H1 (cell line): ENCODE data around the gene LIAS. TPM values are rescaled to one million over a fixed set of nuclear protein-coding genes. Genes with fewer than 3 reads are reported as not detected.
A peak's percentile ranks its signal among the peaks of the same experiment; 100 is the strongest.

Source experiments
- CTCF ChIA-PET: fragments of 300-600 bp; sonication (Branson Sonifier 250); formaldehyde crosslinking; loops from one replicate; lab custom pipeline; 2021; ENCODE audit not compliant: partially characterized antibody; lab: Charles Lee
- POLR2A ChIA-PET: fragments of 300-600 bp; sonication (Branson Sonifier 250); formaldehyde crosslinking; loops from one replicate; lab custom pipeline; 2021; ENCODE audit warnings: inconsistent platforms; ENCODE audit not compliant: partially characterized antibody; lab: Charles Lee
- DNase-seq, 2 experiments: peaks; one replicate each; pipeline versions ENCODE4 v3.0.0 to v3.0.0-alpha.2; 2010 to 2022; ENCODE audit warnings: low spot score in 2 of 2, low read depth in 1 of 2, mixed read lengths in 1 of 2
- FAIRE-seq: peaks from 2 replicates; lab custom pipeline; 2011; peaks lifted over from hg19 to GRCh38; lab: Jason Lieb, UNC
- H2AFZ ChIP-seq: 2 replicates; pipeline ENCODE4 v1.8.1; 2012; ENCODE audit warnings: low read length, inconsistent platforms
- H2AK5ac ChIP-seq: 2 replicates; pipeline ENCODE4 v1.6.1; 2013; ENCODE audit warnings: low read depth, low read length
- H2BK120ac ChIP-seq: replicated peaks from 2 replicates; pipeline ENCODE3; 2013; ENCODE audit warnings: low read depth, low read length, inconsistent platforms
- H2BK12ac ChIP-seq: 2 replicates; pipeline ENCODE4 v1.6.1; 2013; ENCODE audit warnings: low read depth, low read length
- H2BK15ac ChIP-seq: 2 replicates; pipeline ENCODE4 v1.6.1; 2013; ENCODE audit warnings: low read length
- H2BK20ac ChIP-seq: 2 replicates; pipeline ENCODE4 v1.6.1; 2013; ENCODE audit warnings: low read length
- H2BK5ac ChIP-seq: 2 replicates; pipeline ENCODE4 v1.6.1; 2013; ENCODE audit warnings: low read depth, low read length
- H3K14ac ChIP-seq: 2 replicates; pipeline ENCODE4 v1.6.1; 2013; ENCODE audit warnings: inconsistent platforms; ENCODE audit not compliant: insufficient read length
- H3K18ac ChIP-seq: 2 replicates; pipeline ENCODE4 v1.6.1; 2013; ENCODE audit warnings: low read length; ENCODE audit errors: extremely low read depth
- H3K23ac ChIP-seq: 2 replicates; pipeline ENCODE4 v1.6.1; 2013; ENCODE audit warnings: inconsistent platforms; ENCODE audit not compliant: insufficient read length
- H3K23me2 ChIP-seq: 2 replicates; pipeline ENCODE4 v1.6.1; 2013; ENCODE audit warnings: low read depth, low read length
- H3K27ac ChIP-seq: 2 replicates; pipeline ENCODE4 v1.6.1; 2011; ENCODE audit warnings: low read depth, low read length, inconsistent platforms
- H3K27me3 ChIP-seq, 4 experiments: replicated peaks in 1 of 4; 1 replicate in 1 of 4; 2 replicates in 3 of 4; pipeline versions ENCODE4 v1.6.1 to v1.8.1; 2011 to 2013; ENCODE audit warnings: low read length in 3 of 4, mild to moderate bottlenecking in 3 of 4, inconsistent platforms in 2 of 4, mixed read lengths in 2 of 4, moderate library complexity in 1 of 4; ENCODE audit not compliant: control insufficient read depth in 3 of 4, insufficient read depth in 3 of 4; ENCODE audit errors: extremely low read depth in 1 of 4
- H3K36me3 ChIP-seq, 4 experiments: 2 replicates each; pipeline versions ENCODE4 v1.6.1 to v1.8.1; 2011 to 2013; ENCODE audit warnings: mild to moderate bottlenecking in 4 of 4, low read length in 3 of 4, moderate library complexity in 2 of 4, control low read depth in 1 of 4, inconsistent platforms in 1 of 4; ENCODE audit not compliant: insufficient read depth in 4 of 4, control insufficient read depth in 2 of 4
- H3K4ac ChIP-seq: replicated peaks from 2 replicates; pipeline ENCODE3; 2013; ENCODE audit warnings: low read length, low read depth, mixed read lengths, inconsistent platforms; ENCODE audit not compliant: insufficient read length
- H3K4me1 ChIP-seq, 4 experiments: replicated peaks in 1 of 4; 1 replicate in 1 of 4; 2 replicates in 3 of 4; pipeline versions ENCODE4 v1.6.1 to v1.8.1; 2011 to 2013; ENCODE audit warnings: low read length in 3 of 4, inconsistent platforms in 2 of 4, mixed read lengths in 1 of 4; ENCODE audit not compliant: insufficient read depth in 4 of 4, control insufficient read depth in 3 of 4
- H3K4me2 ChIP-seq, 2 experiments: 2 replicates each; pipeline versions ENCODE4 v1.6.1 to v1.8.1; 2011 to 2013; ENCODE audit warnings: low read depth in 2 of 2, low read length in 2 of 2, control low read depth in 1 of 2, inconsistent platforms in 1 of 2, mild to moderate bottlenecking in 1 of 2; ENCODE audit not compliant: insufficient read depth in 1 of 2
- H3K4me3 ChIP-seq, 4 experiments: fragments of 200-600, 300-600 bp in 1 of 4; sonication (generic), shearing (Covaris generic), sonication (Bioruptor Twin) in 1 of 4; 2 replicates each; pipeline versions ENCODE4 v1.5.1 to v1.8.1; 2011 to 2016; ENCODE audit warnings: low read length in 4 of 4, low read depth in 3 of 4, control low read depth in 2 of 4, inconsistent platforms in 2 of 4, mild to moderate bottlenecking in 2 of 4, mixed read lengths in 1 of 4, moderate library complexity in 1 of 4; ENCODE audit not compliant: insufficient read depth in 2 of 4; ENCODE audit errors: extremely low read depth in 1 of 4
- H3K56ac ChIP-seq: replicated peaks from 2 replicates; pipeline ENCODE3; 2013; ENCODE audit warnings: low read depth, mild to moderate bottlenecking, mixed read lengths, low read length, inconsistent platforms; ENCODE audit not compliant: insufficient read length
- H3K79me1 ChIP-seq: 2 replicates; pipeline ENCODE4 v1.6.1; 2013; ENCODE audit warnings: low read depth, low read length, control low read depth
- H3K79me2 ChIP-seq, 2 experiments: 2 replicates each; pipeline versions ENCODE4 v1.6.1 to v1.8.1; 2012 to 2013; ENCODE audit warnings: low read length in 2 of 2, mild to moderate bottlenecking in 2 of 2, inconsistent platforms in 1 of 2; ENCODE audit not compliant: insufficient read depth in 2 of 2, control insufficient read depth in 1 of 2
- H3K9ac ChIP-seq, 4 experiments: replicated peaks in 1 of 4; 1 replicate in 1 of 4; 2 replicates in 3 of 4; pipeline versions ENCODE4 v1.6.1 to v1.8.1; 2011 to 2013; ENCODE audit warnings: low read depth in 3 of 4, low read length in 3 of 4, control low read depth in 2 of 4, mild to moderate bottlenecking in 2 of 4, moderate library complexity in 2 of 4, inconsistent platforms in 1 of 4; ENCODE audit errors: extremely low read depth in 1 of 4
- H3K9me3 ChIP-seq, 2 experiments: 2 replicates each; pipeline versions ENCODE4 v1.6.1 to v1.8.1; 2012 to 2013; ENCODE audit warnings: mild to moderate bottlenecking in 2 of 2, moderate library complexity in 2 of 2, control low read depth in 1 of 2, inconsistent platforms in 1 of 2, low read depth in 1 of 2, low read length in 1 of 2, mixed read lengths in 1 of 2; ENCODE audit not compliant: insufficient read depth in 2 of 2
- H4K20me1 ChIP-seq, 2 experiments: replicated peaks in 1 of 2; 2 replicates each; pipeline versions ENCODE3 to v1.8.1; 2011 to 2013; ENCODE audit warnings: inconsistent platforms in 2 of 2, low read length in 2 of 2, mild to moderate bottlenecking in 1 of 2; ENCODE audit not compliant: insufficient read depth in 2 of 2, control insufficient read depth in 1 of 2
- H4K5ac ChIP-seq: 2 replicates; pipeline ENCODE4 v1.6.1; 2013; ENCODE audit warnings: low read length, low read depth, mixed read lengths, inconsistent platforms; ENCODE audit not compliant: insufficient read length
- H4K8ac ChIP-seq: 2 replicates; pipeline ENCODE4 v1.8.0; 2013; ENCODE audit warnings: mild to moderate bottlenecking, moderate library complexity, low read length, inconsistent platforms; ENCODE audit not compliant: insufficient read depth; ENCODE audit errors: extremely low read depth
- H4K91ac ChIP-seq: replicated peaks from 2 replicates; pipeline ENCODE3; 2013; ENCODE audit warnings: low read length, mixed read lengths, inconsistent platforms; ENCODE audit not compliant: insufficient read length
- ASH2L ChIP-seq: fragments of 200-600, 300-600 bp; sonication (generic); IDR thresholded peaks from one replicate; pipeline ENCODE4 v1.7.1; 2017; ENCODE audit warnings: low read length
- ATF3 ChIP-seq: IDR thresholded peaks from 2 replicates; pipeline ENCODE4 v1.6.1; 2011; ENCODE audit warnings: low read depth, mild to moderate bottlenecking, low read length; ENCODE audit not compliant: insufficient read depth
- CBX5 ChIP-seq: fragments of 300-800, 300-1000 bp; sonication (generic); IDR thresholded peaks from 2 replicates; pipeline ENCODE4 v1.7.1; 2016; ENCODE audit warnings: antibody characterized with exemption, low read length, low read depth
- CBX8 ChIP-seq: fragments of 300-800, 300-1000 bp; sonication (generic); IDR thresholded peaks from 2 replicates; pipeline ENCODE4 v1.7.1; 2016; ENCODE audit warnings: low read depth, low read length, borderline replicate concordance
- EGR1 ChIP-seq: IDR thresholded peaks from 2 replicates; pipeline ENCODE4 v1.6.1; 2011; ENCODE audit warnings: low read depth, low read length, borderline replicate concordance
- EZH2 ChIP-seq: fragments of 200-600 bp; sonication (generic); IDR thresholded peaks from 2 replicates; pipeline ENCODE4 v1.7.1; 2012; ENCODE audit warnings: low read depth, mild to moderate bottlenecking, moderate library complexity, low read length, inconsistent platforms; ENCODE audit not compliant: severe bottlenecking
- MAFK ChIP-seq: IDR thresholded peaks from 2 replicates; pipeline ENCODE4 v1.6.1; 2012; ENCODE audit warnings: low read depth, mild to moderate bottlenecking, improper control_type of control experiment, low read length
- RAD21 ChIP-seq, 2 experiments: IDR thresholded peaks in 1 of 2; conservative IDR thresholded peaks in 1 of 2; 2 replicates each; pipeline ENCODE4 v1.6.1; 2011; ENCODE audit warnings: low read depth in 2 of 2, low read length in 2 of 2, improper control_type of control experiment in 1 of 2, inconsistent platforms in 1 of 2, mild to moderate bottlenecking in 1 of 2, moderate library complexity in 1 of 2
- RXRA ChIP-seq: IDR thresholded peaks from 2 replicates; pipeline ENCODE4 v1.6.1; 2011; ENCODE audit warnings: low read depth, mild to moderate bottlenecking, low read length, moderate library complexity; ENCODE audit not compliant: insufficient read depth
- SAP30 ChIP-seq: fragments of 300-600 bp; sonication (generic); IDR thresholded peaks from 2 replicates; pipeline ENCODE4 v1.7.1; 2012; ENCODE audit warnings: low read length, moderate library complexity, mild to moderate bottlenecking, inconsistent platforms; ENCODE audit not compliant: insufficient read depth, insufficient replicate concordance
- TAF1 ChIP-seq: IDR thresholded peaks from 2 replicates; pipeline ENCODE4 v1.6.1; 2011; ENCODE audit warnings: mild to moderate bottlenecking, low read depth, low read length
- YY1 ChIP-seq: IDR thresholded peaks from 2 replicates; pipeline ENCODE4 v1.6.1; 2011; ENCODE audit warnings: low read depth, mild to moderate bottlenecking, low read length
- WGBS, 2 experiments: shearing (Covaris generic) in 1 of 2; methylation state at CpG; one replicate each; pipeline versions ENCODE4 v1.1.6 to v1.1.7; 2013 to 2015; ENCODE audit warnings: low lambda C conversion rate in 2 of 2, mixed read lengths in 2 of 2, inconsistent platforms in 1 of 2, low coverage in 1 of 2, missing lambda C conversion rate in 1 of 2; ENCODE audit not compliant: insufficient replicate concordance in 2 of 2, insufficient coverage in 1 of 2, insufficient read length in 1 of 2; ENCODE audit errors: extremely low coverage in 1 of 2, missing lambda C conversion rate in 1 of 2; 5-methylcytosine and 5-hydroxymethylcytosine counted together
- polyA plus RNA-seq, 7 experiments: library from polyadenylated mRNA; depleted of rRNA in 3 of 7; stranded (reverse) in 5 of 7; unstranded in 2 of 7; fragments of >200 nt in 5 of 7; fragments of 200-250 nt in 2 of 7; gene quantifications; 1 replicate in 5 of 7; 2 replicates in 1 of 7; 4 replicates in 1 of 7; pipeline versions ENCODE4 v1.2.1 to v1.2.3, GENCODE V29; 2011 to 2013; ENCODE audit warnings: missing spikeins in 2 of 7, mixed read lengths in 2 of 7
- total RNA-seq: library from RNA; stranded (reverse); fragmentation: NEBNext Ultra II Directional; extraction: Animal tissue kit (Norgen Biotek cat#: 25700); gene quantifications from 2 replicates; pipeline ENCODE4 v1.2.1, GENCODE V29; 2021

The LIAS gene
- total and polyA plus RNA-seq, 2 of the 8 experiments (the other 6 are each of a cell fraction or from before 2014, with no cell fraction given), result 10.5 to 24.9 TPM

DNA sequence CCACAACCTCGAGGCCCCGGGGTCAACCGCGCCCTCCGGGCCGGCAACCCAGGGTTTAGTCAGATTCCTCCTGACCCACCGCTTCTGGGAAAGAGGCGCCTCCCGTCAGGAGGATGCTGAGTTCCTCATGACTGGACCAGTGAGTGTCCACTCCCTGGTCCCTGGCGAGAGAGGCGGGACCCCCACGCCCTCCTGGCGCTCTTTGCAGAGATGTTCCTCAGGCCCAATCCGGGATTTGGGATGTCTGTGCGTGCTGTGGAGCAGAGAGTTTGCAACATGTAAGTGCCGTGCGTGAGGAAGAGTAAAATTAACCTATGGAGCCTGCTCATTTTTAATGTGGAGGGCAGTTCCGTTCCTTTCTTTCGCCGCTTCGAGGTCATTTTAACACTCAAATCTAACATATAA lies 69.2 kb downstream of the LIAS start:
- FAIRE-seq (no peak), DNase-seq (no peak)
- Histone ChIP-seq H2BK5ac (peak overlapping the region; percentile 99), H2AFZ (peak overlapping the region; percentile 82), H4K20me1 (peaks cover 0 to 2% of the 10 kb centered on the region in 2 experiments), H3K79me1 (no peaks in the 10 kb centered on the region), H3K23ac (no peak overlapping the region), H2BK120ac (no peak overlapping the region), H4K8ac (peak overlapping the region; percentile 94), H2BK15ac (no peak overlapping the region), H3K9ac (peak overlapping the region; percentile 85 to 90 (median 88)), H4K5ac (peak overlapping the region; percentile 64), H3K9me3 (peaks cover 22 to 25% of the 10 kb centered on the region in 2 experiments), H2BK12ac (no peak overlapping the region; the same call in 1 of the 2 replicates), H3K56ac (no peak overlapping the region), H3K14ac (no peak overlapping the region), H3K4me2 (peak overlapping the region; percentile 75 to 91), H3K4me1 (peaks cover 0 to 4% (median 1%) of the 10 kb centered on the region in 4 experiments; a peak in 3 of 7 replicates), H3K23me2 (0 out of 2 replicates have a peak, but pooled peaks cover 4% of the 10 kb centered on the region), H3K79me2 (peaks cover 13 to 55% of the 10 kb centered on the region in 2 experiments), H3K27me3 (no peaks in the 10 kb centered on the region), H2AK5ac (no peak overlapping the region), H4K91ac (no peak overlapping the region), H2BK20ac (no peak overlapping the region), H3K4me3 (peak overlapping the region; percentile 90 to 98 (median 95)), H3K36me3 (peaks cover 0 to 32% (median 15%) of the 10 kb centered on the region in 4 experiments; a peak in 4 of 8 replicates), H3K27ac (peak overlapping the region; percentile 93), H3K4ac (peak overlapping the region; percentile 45), H3K18ac (peak overlapping the region; percentile 80; the same call in 1 of the 2 replicates)
- 2% methylated on average over 21 of the region's 21 CpGs; no CpG with 5 or more reads in 1 of the 2 experiments for WGBS, 2 experiments
- ChIA-PET POLR2A (interaction anchor here (0.9 to 3.3 kb wide), 9 partner anchors 8 to 170 kb away, joined by 3 to 31 read pairs (median 6); partner anchors contain the start of genes LIAS, RPL9, SMIM14 and UBE2K), CTCF (no interaction called here)
- no peak for TF ChIP-seq EZH2
- TF ChIP-seq CBX5, result no peak
- no peak for TF ChIP-seq CBX8
- no peak for TF ChIP-seq MAFK
- no peak for TF ChIP-seq RXRA
- no peak for TF ChIP-seq ASH2L
- peak; percentile 20 for TF ChIP-seq SAP30
- TF ChIP-seq RAD21 (IDR thresholded peaks at IDR 0.05 in 1 of 2, conservative IDR thresholded peaks at IDR 0.05 in 1 of 2; ENCODE audit: low read depth in 2 of 2, low read length in 2 of 2), result no peak
- no peak for TF ChIP-seq ATF3
- 0 out of 2 replicates have a peak, but pooled peaks have one; percentile 2 for TF ChIP-seq TAF1
- no peak for TF ChIP-seq YY1
- TF ChIP-seq EGR1, result no peak
